ENCODE measurements around the gene ADARB1. TPM values are rescaled to one million over a fixed set of nuclear protein-coding genes. Genes with fewer than 3 reads are reported as not detected.

Gene ADARB1
- total and polyA plus RNA-seq, 2 experiments from 2014 or later = 4.8 to 14.8 TPM

DNA sequence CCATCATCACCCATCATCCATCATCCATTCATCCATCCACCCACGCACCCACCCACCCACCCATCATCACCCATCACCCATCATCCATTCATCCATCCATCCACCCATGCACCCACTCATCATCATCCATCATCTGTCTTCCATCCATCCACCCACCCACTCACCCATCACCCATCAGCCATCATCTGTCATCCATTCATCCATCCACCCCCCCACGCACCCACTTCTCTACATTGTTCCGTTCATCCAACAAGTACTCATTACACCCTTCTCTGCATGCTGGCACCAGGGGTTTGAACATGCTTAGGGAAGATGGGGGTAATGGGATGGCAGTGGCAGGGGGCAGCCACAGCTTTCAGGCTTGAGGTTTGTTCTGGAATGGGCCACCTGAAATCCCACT is 82.1 kb downstream of the ADARB1 start:
- Mint-ChIP-seq H3K9me3 (peaks cover 2% of the 10 kb centered on the region; the same call in 1 of the 3 replicates), H3K27me3 (ENCODE audit: insufficient read depth, low read depth, poor library complexity) (peaks cover 4% of the 10 kb centered on the region), H3K36me3 (ENCODE audit: low read depth) (no peaks in the 10 kb centered on the region), H3K27ac (no peak overlapping the region), H3K4me1 (peaks cover 14% of the 10 kb centered on the region), H3K4me3 (no peak overlapping the region)
- no peak overlapping the region for H3K4me2 ChIP-seq
- H3K79me2 ChIP-seq (replicated peaks; ENCODE audit: insufficient read depth) = no peaks in the 10 kb centered on the region
- H4K20me1 ChIP-seq (replicated peaks; ENCODE audit: insufficient read depth) = no peaks in the 10 kb centered on the region
- no peak overlapping the region for H3K4me3 ChIP-seq
- H3K36me3 ChIP-seq (ENCODE audit: insufficient read depth) = no peaks in the 10 kb centered on the region
- no peak for DNase-seq (ENCODE audit: low spot score)
- peaks cover 4% of the 10 kb centered on the region; the same call in 1 of the 2 replicates for H3K9me2 ChIP-seq (ENCODE audit: insufficient read depth)
- no peaks in the 10 kb centered on the region for H3K27me3 ChIP-seq (ENCODE audit: insufficient read depth)
- no peaks in the 10 kb centered on the region for H3F3A ChIP-seq (replicated peaks; ENCODE audit: low read depth)
- ATAC-seq = no peak
- no peaks in the 10 kb centered on the region for H3K4me1 ChIP-seq (ENCODE audit: insufficient read depth)
- H2AFZ ChIP-seq = no peak overlapping the region
- TF ChIP-seq ZNF331 (CRISPR knock-in tag; IDR thresholded peaks at IDR 0.05; ENCODE audit: low read depth) = no peak
- TF ChIP-seq STAT1 (IDR thresholded peaks at IDR 0.05; ENCODE audit: unreplicated experiment) = no peak
- TF ChIP-seq, protein P1, sequence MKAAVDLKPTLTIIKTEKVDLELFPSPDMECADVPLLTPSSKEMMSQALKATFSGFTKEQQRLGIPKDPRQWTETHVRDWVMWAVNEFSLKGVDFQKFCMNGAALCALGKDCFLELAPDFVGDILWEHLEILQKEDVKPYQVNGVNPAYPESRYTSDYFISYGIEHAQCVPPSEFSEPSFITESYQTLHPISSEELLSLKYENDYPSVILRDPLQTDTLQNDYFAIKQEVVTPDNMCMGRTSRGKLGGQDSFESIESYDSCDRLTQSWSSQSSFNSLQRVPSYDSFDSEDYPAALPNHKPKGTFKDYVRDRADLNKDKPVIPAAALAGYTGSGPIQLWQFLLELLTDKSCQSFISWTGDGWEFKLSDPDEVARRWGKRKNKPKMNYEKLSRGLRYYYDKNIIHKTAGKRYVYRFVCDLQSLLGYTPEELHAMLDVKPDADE (IDR thresholded peaks at IDR 0.05) = no peak
- TF ChIP-seq, protein P2, sequence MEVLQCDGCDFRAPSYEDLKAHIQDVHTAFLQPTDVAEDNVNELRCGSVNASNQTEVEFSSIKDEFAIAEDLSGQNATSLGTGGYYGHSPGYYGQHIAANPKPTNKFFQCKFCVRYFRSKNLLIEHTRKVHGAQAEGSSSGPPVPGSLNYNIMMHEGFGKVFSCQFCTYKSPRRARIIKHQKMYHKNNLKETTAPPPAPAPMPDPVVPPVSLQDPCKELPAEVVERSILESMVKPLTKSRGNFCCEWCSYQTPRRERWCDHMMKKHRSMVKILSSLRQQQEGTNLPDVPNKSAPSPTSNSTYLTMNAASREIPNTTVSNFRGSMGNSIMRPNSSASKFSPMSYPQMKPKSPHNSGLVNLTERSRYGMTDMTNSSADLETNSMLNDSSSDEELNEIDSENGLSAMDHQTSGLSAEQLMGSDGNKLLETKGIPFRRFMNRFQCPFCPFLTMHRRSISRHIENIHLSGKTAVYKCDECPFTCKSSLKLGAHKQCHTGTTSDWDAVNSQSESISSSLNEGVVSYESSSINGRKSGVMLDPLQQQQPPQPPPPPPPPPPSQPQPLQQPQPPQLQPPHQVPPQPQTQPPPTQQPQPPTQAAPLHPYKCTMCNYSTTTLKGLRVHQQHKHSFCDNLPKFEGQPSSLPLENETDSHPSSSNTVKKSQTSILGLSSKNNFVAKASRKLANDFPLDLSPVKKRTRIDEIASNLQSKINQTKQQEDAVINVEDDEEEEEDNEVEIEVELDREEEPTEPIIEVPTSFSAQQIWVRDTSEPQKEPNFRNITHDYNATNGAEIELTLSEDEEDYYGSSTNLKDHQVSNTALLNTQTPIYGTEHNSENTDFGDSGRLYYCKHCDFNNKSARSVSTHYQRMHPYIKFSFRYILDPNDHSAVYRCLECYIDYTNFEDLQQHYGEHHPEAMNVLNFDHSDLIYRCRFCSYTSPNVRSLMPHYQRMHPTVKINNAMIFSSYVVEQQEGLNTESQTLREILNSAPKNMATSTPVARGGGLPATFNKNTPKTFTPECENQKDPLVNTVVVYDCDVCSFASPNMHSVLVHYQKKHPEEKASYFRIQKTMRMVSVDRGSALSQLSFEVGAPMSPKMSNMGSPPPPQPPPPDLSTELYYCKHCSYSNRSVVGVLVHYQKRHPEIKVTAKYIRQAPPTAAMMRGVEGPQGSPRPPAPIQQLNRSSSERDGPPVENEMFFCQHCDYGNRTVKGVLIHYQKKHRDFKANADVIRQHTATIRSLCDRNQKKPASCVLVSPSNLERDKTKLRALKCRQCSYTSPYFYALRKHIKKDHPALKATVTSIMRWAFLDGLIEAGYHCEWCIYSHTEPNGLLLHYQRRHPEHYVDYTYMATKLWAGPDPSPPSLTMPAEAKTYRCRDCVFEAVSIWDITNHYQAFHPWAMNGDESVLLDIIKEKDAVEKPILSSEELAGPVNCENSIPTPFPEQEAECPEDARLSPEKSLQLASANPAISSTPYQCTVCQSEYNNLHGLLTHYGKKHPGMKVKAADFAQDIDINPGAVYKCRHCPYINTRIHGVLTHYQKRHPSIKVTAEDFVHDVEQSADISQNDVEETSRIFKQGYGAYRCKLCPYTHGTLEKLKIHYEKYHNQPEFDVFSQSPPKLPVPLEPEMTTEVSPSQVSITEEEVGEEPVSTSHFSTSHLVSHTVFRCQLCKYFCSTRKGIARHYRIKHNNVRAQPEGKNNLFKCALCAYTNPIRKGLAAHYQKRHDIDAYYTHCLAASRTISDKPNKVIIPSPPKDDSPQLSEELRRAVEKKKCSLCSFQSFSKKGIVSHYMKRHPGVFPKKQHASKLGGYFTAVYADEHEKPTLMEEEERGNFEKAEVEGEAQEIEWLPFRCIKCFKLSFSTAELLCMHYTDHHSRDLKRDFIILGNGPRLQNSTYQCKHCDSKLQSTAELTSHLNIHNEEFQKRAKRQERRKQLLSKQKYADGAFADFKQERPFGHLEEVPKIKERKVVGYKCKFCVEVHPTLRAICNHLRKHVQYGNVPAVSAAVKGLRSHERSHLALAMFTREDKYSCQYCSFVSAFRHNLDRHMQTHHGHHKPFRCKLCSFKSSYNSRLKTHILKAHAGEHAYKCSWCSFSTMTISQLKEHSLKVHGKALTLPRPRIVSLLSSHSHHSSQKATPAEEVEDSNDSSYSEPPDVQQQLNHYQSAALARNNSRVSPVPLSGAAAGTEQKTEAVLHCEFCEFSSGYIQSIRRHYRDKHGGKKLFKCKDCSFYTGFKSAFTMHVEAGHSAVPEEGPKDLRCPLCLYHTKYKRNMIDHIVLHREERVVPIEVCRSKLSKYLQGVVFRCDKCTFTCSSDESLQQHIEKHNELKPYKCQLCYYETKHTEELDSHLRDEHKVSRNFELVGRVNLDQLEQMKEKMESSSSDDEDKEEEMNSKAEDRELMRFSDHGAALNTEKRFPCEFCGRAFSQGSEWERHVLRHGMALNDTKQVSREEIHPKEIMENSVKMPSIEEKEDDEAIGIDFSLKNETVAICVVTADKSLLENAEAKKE (CRISPR knock-in tag; IDR thresholded peaks at IDR 0.05) = no peak
- TF ChIP-seq, protein P3, sequence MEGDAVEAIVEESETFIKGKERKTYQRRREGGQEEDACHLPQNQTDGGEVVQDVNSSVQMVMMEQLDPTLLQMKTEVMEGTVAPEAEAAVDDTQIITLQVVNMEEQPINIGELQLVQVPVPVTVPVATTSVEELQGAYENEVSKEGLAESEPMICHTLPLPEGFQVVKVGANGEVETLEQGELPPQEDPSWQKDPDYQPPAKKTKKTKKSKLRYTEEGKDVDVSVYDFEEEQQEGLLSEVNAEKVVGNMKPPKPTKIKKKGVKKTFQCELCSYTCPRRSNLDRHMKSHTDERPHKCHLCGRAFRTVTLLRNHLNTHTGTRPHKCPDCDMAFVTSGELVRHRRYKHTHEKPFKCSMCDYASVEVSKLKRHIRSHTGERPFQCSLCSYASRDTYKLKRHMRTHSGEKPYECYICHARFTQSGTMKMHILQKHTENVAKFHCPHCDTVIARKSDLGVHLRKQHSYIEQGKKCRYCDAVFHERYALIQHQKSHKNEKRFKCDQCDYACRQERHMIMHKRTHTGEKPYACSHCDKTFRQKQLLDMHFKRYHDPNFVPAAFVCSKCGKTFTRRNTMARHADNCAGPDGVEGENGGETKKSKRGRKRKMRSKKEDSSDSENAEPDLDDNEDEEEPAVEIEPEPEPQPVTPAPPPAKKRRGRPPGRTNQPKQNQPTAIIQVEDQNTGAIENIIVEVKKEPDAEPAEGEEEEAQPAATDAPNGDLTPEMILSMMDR (conservative IDR thresholded peaks at IDR 0.05; ENCODE audit: low read depth in 2 of 2) = no peak
- TF ChIP-seq CREB1 (CRISPR knock-in tag; IDR thresholded peaks at IDR 0.05; ENCODE audit: low read depth) = no peak
- TF ChIP-seq POLR2AphosphoS5 (IDR thresholded peaks at IDR 0.05; ENCODE audit: low read depth) = no peak
- no peak for TF ChIP-seq NANOG (IDR thresholded peaks at IDR 0.05; ENCODE audit: borderline replicate concordance)
- no peak for TF ChIP-seq EZH2 (IDR thresholded peaks at IDR 0.05; ENCODE audit: low read depth, unreplicated experiment)
- no peak overlapping the region for H3K27ac ChIP-seq (ENCODE audit: low read depth)
